ENCODE data around the gene DNAJB12.

- no peak for TF ChIP-seq CTCF (IDR thresholded peaks at IDR 0.05)
- no peak for TF ChIP-seq POLR2AphosphoS5 (IDR thresholded peaks at IDR 0.05)
- no peak for TF ChIP-seq POLR2A (IDR thresholded peaks at IDR 0.05)
Observed at GRCh38 chr10:72392571-72392970, 37.9 kb upstream of the DNAJB12 start.

Measured in transverse colon (tissue), 4 donors.